ENCODE results near the gene PDZRN3.

- TF ChIP-seq EZH2 (IDR thresholded peaks at IDR 0.05; ENCODE audit: borderline replicate concordance), result no peak
- no peak for TF ChIP-seq CTCF (IDR thresholded peaks at IDR 0.05; ENCODE audit: poor library complexity)
- TF ChIP-seq EZH2phosphoT487 (IDR thresholded peaks at IDR 0.05; ENCODE audit: low read depth, severe bottlenecking, unreplicated experiment), result no peak
Observed at GRCh38 chr3:73451301-73451944, 173.3 kb downstream of the PDZRN3 start.
